Stimulated activated naive CD8-positive, alpha-beta T cell treated with anti-CD3 and anti-CD28 coated beads, Interleukin-15, amount 100 ng/mL, for 72 hours (primary cell): Measurements from ENCODE around the gene PLPPR3.

Experiments used
- ATAC-seq: fragments of 150-1000 bp; cut with Tn5 transposase; 2 replicates; pipeline ENCODE4 v1.10.0; 2021; ENCODE audit warnings: mild to moderate bottlenecking, moderate library complexity
- DNase-seq, 2 donors: peaks; one replicate each; pipeline ENCODE4 v3.0.0; 2021 to 2022
- H3K27ac Mint-ChIP-seq, 2 donors: one replicate each; pipeline ENCODE4 v1.8.0; 2022; ENCODE audit warnings: mild to moderate bottlenecking in 2 of 2, mixed read lengths in 2 of 2, moderate library complexity in 2 of 2
- H3K27me3 Mint-ChIP-seq: one replicate; pipeline ENCODE4 v1.8.0; 2022; ENCODE audit warnings: mixed read lengths
- H3K4me1 Mint-ChIP-seq: one replicate; pipeline ENCODE4 v1.8.0; 2022; ENCODE audit warnings: mild to moderate bottlenecking, mixed read lengths
- H3K4me3 Mint-ChIP-seq, 2 donors: one replicate each; pipeline ENCODE4 v1.8.0; 2022; ENCODE audit warnings: mild to moderate bottlenecking in 2 of 2, mixed read lengths in 2 of 2, moderate library complexity in 1 of 2
- H3K9me3 Mint-ChIP-seq, 2 donors: one replicate each; pipeline ENCODE4 v1.8.0; 2022; ENCODE audit warnings: mixed read lengths in 2 of 2

The PLPPR3 gene

DNA sequence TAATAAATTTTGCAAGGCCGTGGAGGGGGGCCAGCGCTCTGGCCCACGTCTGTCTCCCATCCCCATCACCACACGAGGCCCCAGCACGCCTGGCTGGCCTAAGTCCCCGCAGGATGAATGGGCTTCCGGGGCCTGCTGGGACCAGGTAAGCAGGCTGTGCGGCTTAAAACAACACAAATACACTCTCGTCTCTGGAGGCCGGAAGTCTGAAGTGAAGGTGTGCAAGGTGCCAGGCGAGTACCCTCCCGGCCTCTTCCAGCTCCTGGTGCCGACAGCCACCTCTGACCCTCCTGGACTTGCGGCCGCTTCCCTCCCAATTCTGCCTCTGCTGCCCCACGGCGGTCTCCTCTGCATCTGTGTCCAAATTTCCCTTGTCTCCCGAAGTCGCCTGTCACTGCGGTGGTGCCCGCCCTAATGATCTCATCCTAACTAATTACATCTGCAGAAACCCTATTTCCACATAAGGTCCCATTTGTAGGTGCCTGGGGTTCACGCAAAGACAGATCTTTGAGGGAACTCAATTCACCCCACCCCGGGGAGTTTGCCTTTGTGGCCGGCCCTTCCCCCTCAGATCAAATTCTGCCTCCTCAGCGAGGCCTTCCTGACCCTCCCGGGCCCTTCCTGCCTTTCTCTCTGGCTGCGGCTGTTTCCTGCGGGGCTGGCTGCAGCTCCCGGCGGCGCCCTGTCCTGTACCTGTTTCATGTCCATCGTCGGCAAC, 32.6 kb downstream of the PLPPR3 start:
- no peaks in the 10 kb centered on the region for H3K9me3 Mint-ChIP-seq
- no peaks in the 10 kb centered on the region for H3K4me1 Mint-ChIP-seq
- peaks cover 15% of the 10 kb centered on the region for H3K27me3 Mint-ChIP-seq
- peak overlapping the region; percentile 73 to 96 for H3K27ac Mint-ChIP-seq
- ATAC-seq (no peak), DNase-seq (no peak)
- H3K4me3 Mint-ChIP-seq: no peak overlapping the region

DNA sequence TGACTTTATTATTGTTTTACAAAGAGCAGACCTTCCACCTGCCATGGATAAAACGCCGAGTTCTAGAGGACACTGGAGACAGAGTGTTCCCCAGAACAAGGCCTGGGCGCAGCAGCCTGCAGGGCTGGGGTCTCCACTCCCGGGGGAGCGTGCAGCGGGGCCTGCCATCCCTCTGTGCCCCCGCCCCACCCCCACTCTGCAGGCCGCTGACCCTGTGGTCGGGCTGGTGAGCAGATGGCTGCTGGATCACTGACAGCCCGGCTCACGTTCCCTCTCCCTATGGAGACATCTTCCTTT, 33.1 kb downstream of the PLPPR3 start:
- no peak for ATAC-seq
- DNase-seq: no peak
- Mint-ChIP-seq H3K4me3 (no peak overlapping the region), H3K27ac (peak overlapping the region; percentile 73 to 96), H3K4me1 (no peaks in the 10 kb centered on the region), H3K9me3 (no peaks in the 10 kb centered on the region), H3K27me3 (peaks cover 15% of the 10 kb centered on the region)

DNA sequence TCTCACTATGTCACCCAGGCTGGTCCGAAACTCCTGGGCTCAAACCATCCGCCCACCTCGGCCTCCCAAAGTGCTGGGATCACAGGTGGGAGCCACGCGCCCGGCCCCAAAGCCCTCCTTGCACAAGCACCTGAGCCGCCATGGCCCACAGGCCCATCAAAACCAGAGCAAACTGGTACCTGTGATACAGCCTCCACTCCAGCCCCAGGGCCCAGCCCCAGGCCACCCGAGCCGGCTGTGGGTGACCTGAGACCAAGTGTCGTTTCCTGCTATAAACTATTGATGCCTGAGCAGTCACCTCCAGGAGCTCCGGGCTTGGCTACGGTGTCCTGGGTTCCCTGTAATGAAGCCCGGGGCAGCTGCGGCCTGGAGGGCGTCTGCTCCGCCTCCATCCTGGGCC, 34.2 kb downstream of the PLPPR3 start:
- peaks cover 15% of the 10 kb centered on the region for H3K27me3 Mint-ChIP-seq
- no peak overlapping the region for H3K4me3 Mint-ChIP-seq
- no peaks in the 10 kb centered on the region for H3K4me1 Mint-ChIP-seq
- H3K27ac Mint-ChIP-seq: no peak overlapping the region
- ATAC-seq: no peak
- no peak for DNase-seq
- no peaks in the 10 kb centered on the region for H3K9me3 Mint-ChIP-seq

GRCh38 chr19:784541-784940, 37.2 kb downstream of the PLPPR3 start:
- peaks cover 9% of the 10 kb centered on the region for H3K27me3 Mint-ChIP-seq
- peak overlapping the region in 1 of 2 donors; percentile 42 for H3K27ac Mint-ChIP-seq
- H3K4me3 Mint-ChIP-seq: no peak overlapping the region
- DNase-seq (no peak), ATAC-seq (no peak)
- H3K4me1 Mint-ChIP-seq: no peaks in the 10 kb centered on the region
- H3K9me3 Mint-ChIP-seq: no peaks in the 10 kb centered on the region

GRCh38 chr19:782878-783668, 38.7 kb downstream of the PLPPR3 start:
- no peak for DNase-seq
- peaks cover 7% of the 10 kb centered on the region for H3K27me3 Mint-ChIP-seq
- ATAC-seq: no peak
- H3K4me3 Mint-ChIP-seq: no peak overlapping the region
- H3K27ac Mint-ChIP-seq: no peak overlapping the region
- no peaks in the 10 kb centered on the region for H3K9me3 Mint-ChIP-seq
- no peaks in the 10 kb centered on the region for H3K4me1 Mint-ChIP-seq

DNA sequence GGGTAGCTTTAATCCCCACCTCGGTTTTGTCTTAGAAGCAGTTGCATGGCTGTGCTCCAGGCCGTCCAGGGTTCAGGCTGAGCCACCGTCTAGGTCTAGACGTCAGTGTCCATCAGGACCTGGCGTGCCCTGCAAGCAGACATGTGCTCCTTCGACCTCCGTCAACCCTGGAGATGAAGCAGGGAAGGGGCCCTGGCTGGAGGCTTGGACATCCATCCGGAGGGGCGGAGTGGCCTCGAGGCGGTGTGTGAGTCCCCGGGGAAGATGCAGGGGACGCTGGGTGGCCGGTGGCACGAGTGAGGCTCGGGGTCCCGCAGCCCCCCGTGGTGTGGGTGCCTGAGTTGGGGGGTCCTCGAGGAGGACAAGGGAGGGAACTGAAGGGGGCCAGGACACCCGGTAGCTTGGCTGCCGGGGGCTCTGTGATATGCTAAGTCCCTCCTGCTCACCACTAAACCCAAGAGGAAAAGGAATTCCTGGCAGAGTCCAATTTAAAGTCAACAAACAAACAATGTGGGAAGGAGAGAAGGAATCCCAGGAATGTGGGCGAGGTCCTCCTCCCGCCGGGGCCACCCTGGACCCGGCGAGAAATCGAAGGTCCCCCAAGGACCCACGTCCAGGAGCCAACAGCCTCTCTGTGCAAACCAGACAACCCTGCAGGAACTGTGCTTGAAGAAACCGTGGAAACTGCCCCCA, 39.4 kb downstream of the PLPPR3 start:
- ATAC-seq: no peak
- Mint-ChIP-seq H3K4me1 (no peaks in the 10 kb centered on the region), H3K4me3 (no peak overlapping the region), H3K27me3 (peaks cover 7% of the 10 kb centered on the region), H3K27ac (no peak overlapping the region), H3K9me3 (no peaks in the 10 kb centered on the region)
- DNase-seq: no peak

DNA sequence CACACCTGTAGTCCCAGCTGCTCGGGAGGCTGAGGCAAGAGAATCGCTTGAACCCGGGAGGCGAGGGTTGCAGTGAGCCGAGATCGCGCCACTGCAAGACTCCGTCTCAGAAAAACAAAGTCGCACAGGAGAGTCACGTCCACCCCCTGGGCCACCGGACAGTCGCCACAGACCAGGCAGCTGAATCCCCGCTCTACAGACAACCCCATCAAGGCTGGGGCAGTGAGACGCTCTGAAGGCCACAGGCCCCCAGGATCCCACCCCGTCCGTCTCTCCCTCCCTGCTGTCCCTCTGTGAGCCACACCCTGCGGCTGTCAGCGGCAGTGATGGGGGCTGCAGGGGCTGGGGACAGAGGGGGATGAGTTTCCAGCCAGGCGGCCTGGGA, 40.0 kb downstream of the PLPPR3 start:
- H3K27me3 Mint-ChIP-seq: peaks cover 7% of the 10 kb centered on the region
- H3K27ac Mint-ChIP-seq: no peak overlapping the region
- H3K4me1 Mint-ChIP-seq: no peaks in the 10 kb centered on the region
- H3K4me3 Mint-ChIP-seq: no peak overlapping the region
- no peaks in the 10 kb centered on the region for H3K9me3 Mint-ChIP-seq
- DNase-seq (no peak), ATAC-seq (no peak)

- Mint-ChIP-seq H3K27me3 (peaks cover 7% of the 10 kb centered on the region), H3K27ac (no peak overlapping the region), H3K4me1 (no peaks in the 10 kb centered on the region), H3K9me3 (no peaks in the 10 kb centered on the region), H3K4me3 (no peak overlapping the region)
- ATAC-seq (no peak), DNase-seq (no peak)
Observed at GRCh38 chr19:780935-781334, 40.8 kb downstream of the PLPPR3 start.

GRCh38 chr19:778910-779653, 42.7 kb downstream of the PLPPR3 start:
- H3K27ac Mint-ChIP-seq: no peak overlapping the region
- H3K4me1 Mint-ChIP-seq: no peaks in the 10 kb centered on the region
- ATAC-seq (no peak), DNase-seq (no peak)
- H3K9me3 Mint-ChIP-seq: no peaks in the 10 kb centered on the region
- peaks cover 7% of the 10 kb centered on the region for H3K27me3 Mint-ChIP-seq
- H3K4me3 Mint-ChIP-seq: no peak overlapping the region

- peaks cover 15% of the 10 kb centered on the region for H3K27me3 Mint-ChIP-seq
- DNase-seq: no peak
- no peaks in the 10 kb centered on the region for H3K9me3 Mint-ChIP-seq
- ATAC-seq: no peak
- no peak overlapping the region for H3K27ac Mint-ChIP-seq
- H3K4me3 Mint-ChIP-seq: no peak overlapping the region
- H3K4me1 Mint-ChIP-seq: no peaks in the 10 kb centered on the region
Observed at GRCh38 chr19:776549-776948, 45.2 kb downstream of the PLPPR3 start.

- Mint-ChIP-seq H3K9me3 (no peaks in the 10 kb centered on the region), H3K27ac (no peak overlapping the region), H3K4me1 (peaks cover 5% of the 10 kb centered on the region), H3K4me3 (no peak overlapping the region), H3K27me3 (peaks cover 8% of the 10 kb centered on the region)
- ATAC-seq (no peak), DNase-seq (no peak)
Observed at GRCh38 chr19:772730-773436, 48.9 kb downstream of the PLPPR3 start.

GRCh38 chr19:772063-772462, 49.7 kb downstream of the PLPPR3 start:
- DNase-seq: no peak
- Mint-ChIP-seq H3K9me3 (no peaks in the 10 kb centered on the region), H3K4me1 (peaks cover 5% of the 10 kb centered on the region), H3K27ac (no peak overlapping the region), H3K4me3 (no peak overlapping the region), H3K27me3 (peaks cover 12% of the 10 kb centered on the region)
- no peak for ATAC-seq

GRCh38 chr19:771332-771785, 50.4 kb downstream of the PLPPR3 start:
- DNase-seq (peak; percentile 28 to 53), ATAC-seq (peak; percentile 80)
- Mint-ChIP-seq H3K4me1 (peaks cover 5% of the 10 kb centered on the region), H3K9me3 (no peaks in the 10 kb centered on the region), H3K27me3 (peaks cover 15% of the 10 kb centered on the region), H3K4me3 (no peak overlapping the region), H3K27ac (no peak overlapping the region)

DNA sequence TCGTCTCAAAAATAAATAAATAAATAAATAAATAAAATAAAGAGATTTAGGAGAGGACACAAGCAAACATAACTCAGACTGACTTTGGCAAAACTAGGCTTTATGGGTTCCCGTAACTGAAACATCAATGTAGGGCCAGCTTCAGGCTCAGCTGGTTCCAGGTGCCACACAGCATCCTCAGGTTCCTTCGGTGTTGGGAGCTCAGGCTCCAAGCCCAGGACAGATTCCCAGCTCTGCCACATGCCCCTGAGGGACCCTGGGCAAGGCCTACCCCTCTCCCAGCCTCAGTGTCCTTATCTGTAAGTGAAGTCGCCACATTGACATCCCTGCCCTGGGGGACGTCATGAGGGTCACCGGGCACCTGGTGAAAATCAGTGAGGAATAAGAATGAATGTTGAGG, 52.1 kb downstream of the PLPPR3 start:
- Mint-ChIP-seq H3K4me1 (peaks cover 5% of the 10 kb centered on the region), H3K9me3 (no peaks in the 10 kb centered on the region)
- DNase-seq: no peak

GRCh38 chr19:768424-768823, 53.3 kb downstream of the PLPPR3 start:
- Mint-ChIP-seq H3K27ac (no peak overlapping the region), H3K27me3 (peaks cover 15% of the 10 kb centered on the region), H3K4me3 (no peak overlapping the region), H3K9me3 (no peaks in the 10 kb centered on the region), H3K4me1 (peaks cover 5% of the 10 kb centered on the region)
- ATAC-seq (no peak), DNase-seq (no peak)

More for the DNA sequence above, 52.1 kb downstream of the PLPPR3 start:
- Mint-ChIP-seq H3K4me3 (peak overlapping the region in 1 of 2 donors; percentile 31), H3K27me3 (peaks cover 15% of the 10 kb centered on the region), H3K27ac (no peak overlapping the region)
- no peak for ATAC-seq
